Measurements from ENCODE around the gene LYPLA2. TPM values are rescaled to one million over a fixed set of nuclear protein-coding genes. Genes with fewer than 3 reads are reported as not detected.
A peak's percentile ranks its signal among the peaks of the same experiment; 100 is the strongest.
"Not testable (repeated sequence)": the region's sequence is repeated elsewhere in the genome, so short reads cannot be mapped to it uniquely, and the experiment has no call there.

Gene LYPLA2
- total RNA-seq, 1 donor, result 36.9 TPM

- H2AFZ ChIP-seq (ENCODE audit: low read length), result peak within 1 kb of the TSS; percentile 99
- no peaks in the 10 kb centered on the region for H3K27me3 ChIP-seq (ENCODE audit: insufficient read depth, low read length)
- DNase-seq (ENCODE audit: insufficient read length, low spot score, missing footprints), result peak; percentile 98
- H3K4me3 ChIP-seq (ENCODE audit: insufficient read depth, low read length), result peak within 1 kb of the TSS; percentile 99
- H3K27ac ChIP-seq (ENCODE audit: low read depth, low read length), result peak within 1 kb of the TSS; percentile 98
- peak within 1 kb of the TSS; percentile 95 for H3K4me2 ChIP-seq (ENCODE audit: insufficient read depth, low read length)
- no peaks in the 10 kb centered on the region for H4K20me1 ChIP-seq (ENCODE audit: insufficient read depth, low read length)
- TF ChIP-seq CTCF (IDR thresholded peaks at IDR 0.05; ENCODE audit: extremely low read depth, low read depth, low read length), result no peak
- peaks cover 4% of the 10 kb centered on the region for H3K4me1 ChIP-seq (ENCODE audit: insufficient read depth, low read length)
- H3K79me2 ChIP-seq (ENCODE audit: insufficient read depth, low read length), result peaks cover 23% of the 10 kb centered on the region
- H3K9me3 ChIP-seq (ENCODE audit: low read depth, low read length), result no peaks in the 10 kb centered on the region
- H3K36me3 ChIP-seq (ENCODE audit: insufficient read depth, low read length), result no peaks in the 10 kb centered on the region
Measured at GRCh38 chr1:23825076-23825761, 34.3 kb downstream of the LYPLA2 start, which contains the start of gene HMGCL. Gene HMGCL (minus strand): TSS chr1:23825429. CDS start chr1:23825415, 14 bp downstream.

- Histone ChIP-seq H4K20me1 (ENCODE audit: insufficient read depth, low read length) (no peaks in the 10 kb centered on the region), H3K9me3 (ENCODE audit: low read depth, low read length) (no peaks in the 10 kb centered on the region), H3K27me3 (ENCODE audit: insufficient read depth, low read length) (no peaks in the 10 kb centered on the region), H3K4me2 (ENCODE audit: insufficient read depth, low read length) (peak overlapping the region; percentile 95), H3K4me3 (ENCODE audit: insufficient read depth, low read length) (peak overlapping the region; percentile 99), H3K27ac (ENCODE audit: low read depth, low read length) (peak overlapping the region; percentile 98), H3K79me2 (ENCODE audit: insufficient read depth, low read length) (peaks cover 23% of the 10 kb centered on the region), H2AFZ (ENCODE audit: low read length) (peak overlapping the region; percentile 82), H3K36me3 (ENCODE audit: insufficient read depth, low read length) (no peaks in the 10 kb centered on the region), H3K4me1 (ENCODE audit: insufficient read depth, low read length) (peaks cover 4% of the 10 kb centered on the region)
- no peak for DNase-seq (ENCODE audit: insufficient read length, low spot score, missing footprints)
- no peak for TF ChIP-seq CTCF (IDR thresholded peaks at IDR 0.05; ENCODE audit: extremely low read depth, low read depth, low read length)
Measured at GRCh38 chr1:23825762-23826522, 35.0 kb downstream of the LYPLA2 start.

- not testable (repeated sequence) for H3K4me2 ChIP-seq (ENCODE audit: insufficient read depth, low read length); H3K27ac ChIP-seq (ENCODE audit: low read depth, low read length); H2AFZ ChIP-seq (ENCODE audit: low read length); DNase-seq (ENCODE audit: insufficient read length, low spot score, missing footprints); H4K20me1 ChIP-seq (ENCODE audit: insufficient read depth, low read length); H3K27me3 ChIP-seq (ENCODE audit: insufficient read depth, low read length); H3K4me1 ChIP-seq (ENCODE audit: insufficient read depth, low read length); H3K9me3 ChIP-seq (ENCODE audit: low read depth, low read length); H3K36me3 ChIP-seq (ENCODE audit: insufficient read depth, low read length); H3K4me3 ChIP-seq (ENCODE audit: insufficient read depth, low read length)
- peaks cover 23% of the 10 kb centered on the region for H3K79me2 ChIP-seq (ENCODE audit: insufficient read depth, low read length)
Measured at GRCh38 chr1:23826590-23826989, 35.6 kb downstream of the LYPLA2 start.

GRCh38 chr1:23827717-23828116 is 36.8 kb downstream of the LYPLA2 start:
- H2AFZ ChIP-seq (ENCODE audit: low read length), result no peak overlapping the region

GRCh38 chr1:23834156-23834555 is 43.2 kb downstream of the LYPLA2 start:
- not testable (repeated sequence) for H3K9me3 ChIP-seq (ENCODE audit: low read depth, low read length); DNase-seq (ENCODE audit: insufficient read length, low spot score, missing footprints); H3K36me3 ChIP-seq (ENCODE audit: insufficient read depth, low read length); H3K4me2 ChIP-seq (ENCODE audit: insufficient read depth, low read length); H3K27me3 ChIP-seq (ENCODE audit: insufficient read depth, low read length); H3K27ac ChIP-seq (ENCODE audit: low read depth, low read length); H3K79me2 ChIP-seq (ENCODE audit: insufficient read depth, low read length); H2AFZ ChIP-seq (ENCODE audit: low read length); H3K4me3 ChIP-seq (ENCODE audit: insufficient read depth, low read length); H4K20me1 ChIP-seq (ENCODE audit: insufficient read depth, low read length); H3K4me1 ChIP-seq (ENCODE audit: insufficient read depth, low read length)

More at GRCh38 chr1:23827717-23828116, 36.8 kb downstream of the LYPLA2 start:
- Histone ChIP-seq H3K27me3 (ENCODE audit: insufficient read depth, low read length) (no peaks in the 10 kb centered on the region), H4K20me1 (ENCODE audit: insufficient read depth, low read length) (no peaks in the 10 kb centered on the region), H3K4me3 (ENCODE audit: insufficient read depth, low read length) (no peak overlapping the region), H3K4me1 (ENCODE audit: insufficient read depth, low read length) (peaks cover 4% of the 10 kb centered on the region), H3K36me3 (ENCODE audit: insufficient read depth, low read length) (no peaks in the 10 kb centered on the region), H3K27ac (ENCODE audit: low read depth, low read length) (no peak overlapping the region), H3K79me2 (ENCODE audit: insufficient read depth, low read length) (peaks cover 19% of the 10 kb centered on the region), H3K9me3 (ENCODE audit: low read depth, low read length) (no peaks in the 10 kb centered on the region), H3K4me2 (ENCODE audit: insufficient read depth, low read length) (no peak overlapping the region)
- DNase-seq (ENCODE audit: insufficient read length, low spot score, missing footprints), result no peak
- no peak for TF ChIP-seq CTCF (IDR thresholded peaks at IDR 0.05; ENCODE audit: extremely low read depth, low read depth, low read length)
